Spleen (tissue), 7 donors: ENCODE data around the gene GJB3.

Source experiments
- CTCF ChIP-seq, 11 experiments: fragments of 200-600 bp in 7 of 11; fragments of 450-650 bp in 4 of 11; sonication (generic) in 4 of 11; IDR thresholded peaks in 8 of 11; conservative IDR thresholded peaks in 3 of 11; 1 replicate in 7 of 11; 2 replicates in 4 of 11; pipeline versions ENCODE4 v1.4.0 to v1.8.0; 2016 to 2021; ENCODE audit warnings: antibody characterized with exemption in 11 of 11, inconsistent platforms in 4 of 11, mild to moderate bottlenecking in 1 of 11
- POLR2AphosphoS5 ChIP-seq, 3 donors: sonication (generic); formaldehyde crosslinking; IDR thresholded peaks; one replicate each; pipeline ENCODE4 v1.5.1; 2017; ENCODE audit warnings: antibody characterized with exemption in 3 of 3
- donor health status: DM: no; HTN: no; CAD: no; lungs with moderate emphysema.
- donor health status: DM: no; HTN: no; CAD: no.
- donor health status: DM: no; HTN: no; CAD: no.

GRCh38 chr1:34753163-34753562, 27.9 kb upstream of the GJB3 start:
- TF ChIP-seq CTCF (IDR thresholded peaks at IDR 0.05 in 8 of 11, conservative IDR thresholded peaks at IDR 0.05 in 3 of 11) (no peak), POLR2AphosphoS5 (IDR thresholded peaks at IDR 0.05) (no peak)
